Lung (tissue), 12 donors: Measurements from ENCODE around the gene OR8J3. TPM values are rescaled to one million over a fixed set of nuclear protein-coding genes. Genes with fewer than 3 reads are reported as not detected.
"Not testable (repeated sequence)": the region's sequence is repeated elsewhere in the genome, so short reads cannot be mapped to it uniquely, and the experiment has no call there.

ENCODE experiments used
- ATAC-seq: fragments of 200-7000 bp; cut with Tn5 transposase; one replicate; pipeline ENCODE4 v1.9.1; 2020; ENCODE audit warnings: moderate number of reproducible peaks; ENCODE audit not compliant: insufficient read depth, low FRiP score
- DNase-seq, 3 donors: peaks; one replicate each; pipeline ENCODE4 v3.0.0-alpha.2; 2013 to 2017
- H3K27ac ChIP-seq, 2 donors: one replicate each; pipeline ENCODE4 v1.5.1; 2013; ENCODE audit warnings: mild to moderate bottlenecking in 2 of 2, moderate library complexity in 2 of 2, control low read depth in 1 of 2, inconsistent platforms in 1 of 2, low read depth in 1 of 2, low read length in 1 of 2
- H3K27me3 ChIP-seq, 3 donors: one replicate each; pipeline ENCODE4 v1.5.1; 2013; ENCODE audit warnings: low read length in 2 of 3; ENCODE audit not compliant: control insufficient read depth in 3 of 3, insufficient read depth in 3 of 3
- H3K36me3 ChIP-seq, 4 donors: one replicate each; pipeline ENCODE4 v1.5.1; 2013; ENCODE audit warnings: low read length in 4 of 4, mild to moderate bottlenecking in 1 of 4, moderate library complexity in 1 of 4; ENCODE audit not compliant: control insufficient read depth in 4 of 4, insufficient read depth in 4 of 4
- H3K4me1 ChIP-seq, 5 donors: one replicate each; pipeline ENCODE4 v1.5.1; 2013; ENCODE audit warnings: low read length in 5 of 5, mild to moderate bottlenecking in 2 of 5, moderate library complexity in 1 of 5; ENCODE audit not compliant: control insufficient read depth in 5 of 5, insufficient read depth in 5 of 5
- H3K4me3 ChIP-seq: one replicate; pipeline ENCODE4 v1.5.1; 2013; ENCODE audit warnings: mild to moderate bottlenecking, control low read depth, moderate library complexity
- H3K9ac ChIP-seq, 2 donors: one replicate each; pipeline ENCODE4 v1.5.1; 2013; ENCODE audit warnings: low read length in 2 of 2, control low read depth in 1 of 2; ENCODE audit not compliant: insufficient read depth in 1 of 2
- H3K9me3 ChIP-seq, 4 donors: one replicate each; pipeline ENCODE4 v1.5.1; 2013; ENCODE audit warnings: low read length in 3 of 4, mild to moderate bottlenecking in 1 of 4, moderate library complexity in 1 of 4; ENCODE audit not compliant: control insufficient read depth in 4 of 4, insufficient read depth in 3 of 4
- WGBS, 2 donors: extraction: QIAGEN DNeasy Blood & Tissue Kit; methylation state at CpG; one replicate each; pipeline ENCODE4 v1.1.7; 2013; 5-methylcytosine and 5-hydroxymethylcytosine counted together
- polyA plus RNA-seq, 2 donors: library from polyadenylated mRNA; stranded (reverse); fragments of 200-250 nt; gene quantifications; one replicate each; pipeline ENCODE4 v1.2.1, GENCODE V29; 2013
- total RNA-seq, 2 donors: library from RNA; depleted of rRNA in 1 of 2; stranded (reverse); fragments of >200 nt in 1 of 2; gene quantifications; one replicate each; pipeline ENCODE4 v1.2.1, GENCODE V29; 2014 to 2021
- TF ChIP-seq, protein P1 (sequence below): IDR thresholded peaks from 2 replicates; pipeline ENCODE4 v1.5.1; 2012; ENCODE audit warnings: mild to moderate bottlenecking; ENCODE audit errors: control extremely low read depth, extremely low read depth
- donor health status: control.
- donor health status: control.
- donor health status: Bipolar disorder and iron deficiency.
- donor health status: healthy.
- donor health status: DM: yes; HTN: yes; CAD: no.

OR8J3 gene
- total and polyA plus RNA-seq, 4 donors = not detected

DNA sequence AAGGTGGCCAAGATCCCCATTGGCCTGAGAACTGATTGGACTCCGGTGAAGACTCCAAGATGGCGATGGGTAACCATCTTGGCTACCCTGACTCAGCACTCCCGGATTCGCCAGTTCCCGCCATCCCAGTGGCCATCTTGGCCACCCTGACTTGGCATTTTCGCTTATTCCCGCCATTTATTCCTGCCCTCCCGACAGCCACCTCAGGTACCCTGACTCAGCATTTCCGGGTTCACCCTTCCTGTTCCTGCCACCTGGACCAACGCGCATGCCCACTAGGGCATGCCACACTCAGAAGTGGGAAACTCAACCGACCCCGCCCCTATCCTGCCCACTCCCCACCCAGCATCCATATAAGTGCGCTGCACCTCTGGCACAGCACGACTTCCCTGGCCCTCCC is 12.3 kb upstream of the OR8J3 start:
- H3K9me3 ChIP-seq = peaks cover 0 to 19% (median 6%) of the 10 kb centered on the region in 4 donors
- H3K27ac ChIP-seq = no peak overlapping the region
- WGBS, 2 donors = 91 to 93% methylated on average over 15 of the region's 15 CpGs
- no peak for ATAC-seq
- H3K4me3 ChIP-seq = no peak overlapping the region
- no peaks in the 10 kb centered on the region for H3K36me3 ChIP-seq
- no peak overlapping the region for H3K9ac ChIP-seq
- H3K4me1 ChIP-seq = no peaks in the 10 kb centered on the region
- no peak for DNase-seq
- TF ChIP-seq, protein P1, sequence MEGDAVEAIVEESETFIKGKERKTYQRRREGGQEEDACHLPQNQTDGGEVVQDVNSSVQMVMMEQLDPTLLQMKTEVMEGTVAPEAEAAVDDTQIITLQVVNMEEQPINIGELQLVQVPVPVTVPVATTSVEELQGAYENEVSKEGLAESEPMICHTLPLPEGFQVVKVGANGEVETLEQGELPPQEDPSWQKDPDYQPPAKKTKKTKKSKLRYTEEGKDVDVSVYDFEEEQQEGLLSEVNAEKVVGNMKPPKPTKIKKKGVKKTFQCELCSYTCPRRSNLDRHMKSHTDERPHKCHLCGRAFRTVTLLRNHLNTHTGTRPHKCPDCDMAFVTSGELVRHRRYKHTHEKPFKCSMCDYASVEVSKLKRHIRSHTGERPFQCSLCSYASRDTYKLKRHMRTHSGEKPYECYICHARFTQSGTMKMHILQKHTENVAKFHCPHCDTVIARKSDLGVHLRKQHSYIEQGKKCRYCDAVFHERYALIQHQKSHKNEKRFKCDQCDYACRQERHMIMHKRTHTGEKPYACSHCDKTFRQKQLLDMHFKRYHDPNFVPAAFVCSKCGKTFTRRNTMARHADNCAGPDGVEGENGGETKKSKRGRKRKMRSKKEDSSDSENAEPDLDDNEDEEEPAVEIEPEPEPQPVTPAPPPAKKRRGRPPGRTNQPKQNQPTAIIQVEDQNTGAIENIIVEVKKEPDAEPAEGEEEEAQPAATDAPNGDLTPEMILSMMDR = no peak
- H3K27me3 ChIP-seq = no peaks in the 10 kb centered on the region

- WGBS, 2 donors = 63 to 90% methylated on average over 1 of the region's 1 CpG
- no peak for ATAC-seq
- Histone ChIP-seq H3K27ac (no peak overlapping the region), H3K9ac (no peak overlapping the region), H3K27me3 (no peaks in the 10 kb centered on the region), H3K36me3 (no peaks in the 10 kb centered on the region), H3K9me3 (peaks cover 0 to 19% (median 6%) of the 10 kb centered on the region in 4 donors), H3K4me1 (no peaks in the 10 kb centered on the region), H3K4me3 (no peak overlapping the region)
- DNase-seq = no peak
- TF ChIP-seq, protein P1 = no peak
Measured at GRCh38 chr11:56151376-56151775, 11.4 kb upstream of the OR8J3 start.

DNA sequence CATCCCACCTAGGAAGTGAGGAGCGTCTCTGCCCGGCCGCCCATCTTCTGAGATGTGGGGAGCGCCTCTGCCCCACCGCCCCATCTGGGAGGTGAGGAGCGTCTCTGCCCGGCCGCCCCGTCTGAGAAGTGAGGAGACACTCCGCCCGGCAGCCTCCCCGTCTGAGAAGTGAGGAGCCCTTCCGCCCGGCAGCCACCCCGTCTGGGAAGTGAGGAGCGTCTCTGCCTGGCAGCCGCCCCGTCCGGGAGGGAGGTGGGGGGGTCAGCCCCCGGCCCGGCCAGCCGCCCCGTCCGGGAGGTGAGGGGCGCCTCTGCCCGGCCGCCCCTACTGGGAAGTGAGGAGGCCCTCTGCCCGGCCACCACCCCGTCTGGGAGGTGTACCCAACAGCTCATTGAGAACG is 3.7 kb upstream of the OR8J3 start:
- H3K27ac ChIP-seq, H3K4me3 ChIP-seq, H3K36me3 ChIP-seq, ATAC-seq, H3K4me1 ChIP-seq, H3K9ac ChIP-seq, DNase-seq, H3K9me3 ChIP-seq, H3K27me3 ChIP-seq: not testable (repeated sequence)
- WGBS, 2 donors = 91 to 92% methylated on average over 26 to 30 of the region's 30 CpGs

GRCh38 chr11:56122073-56122472 is 17.9 kb downstream of the OR8J3 start, which contains the start of gene OR8H3:
Gene OR8H3, plus strand, starts transcription at chr11:56122373. Its CDS starts 0 bp downstream, at chr11:56122373.
- DNase-seq (no peak), ATAC-seq (no peak)
- H3K27me3 ChIP-seq = no peaks in the 10 kb centered on the region
- no peak within 1 kb of the TSS for H3K4me3 ChIP-seq
- H3K9ac ChIP-seq = no peak within 1 kb of the TSS
- TF ChIP-seq, protein P1 = no peak
- H3K36me3 ChIP-seq = no peaks in the 10 kb centered on the region
- H3K27ac ChIP-seq = no peak within 1 kb of the TSS
- H3K4me1 ChIP-seq = no peaks in the 10 kb centered on the region
- WGBS, 2 donors = 72 to 89% methylated on average over 6 of the region's 6 CpGs
- H3K9me3 ChIP-seq = peaks cover 0 to 3% (median 0%) of the 10 kb centered on the region in 4 donors
